Vagina (tissue), 2 donors: ENCODE data around the gene HTR2B.

Experiments
- POLR2AphosphoS5 ChIP-seq, 2 donors: sonication (generic); formaldehyde crosslinking; IDR thresholded peaks; one replicate each; pipeline ENCODE4 v1.9.0; 2017; ENCODE audit warnings: antibody characterized with exemption in 2 of 2, mild to moderate bottlenecking in 2 of 2, low read depth in 1 of 2; ENCODE audit not compliant: insufficient read depth in 1 of 2
- TF ChIP-seq, protein P1 (sequence below), 3 experiments: fragments of 450-650 bp in 2 of 3; fragments of 200-600 bp in 1 of 3; sonication (generic) in 1 of 3; IDR thresholded peaks; one replicate each; pipeline ENCODE4 v1.5.1; 2017 to 2019; ENCODE audit warnings: antibody characterized with exemption in 3 of 3, mild to moderate bottlenecking in 2 of 3, moderate library complexity in 2 of 3

DNA sequence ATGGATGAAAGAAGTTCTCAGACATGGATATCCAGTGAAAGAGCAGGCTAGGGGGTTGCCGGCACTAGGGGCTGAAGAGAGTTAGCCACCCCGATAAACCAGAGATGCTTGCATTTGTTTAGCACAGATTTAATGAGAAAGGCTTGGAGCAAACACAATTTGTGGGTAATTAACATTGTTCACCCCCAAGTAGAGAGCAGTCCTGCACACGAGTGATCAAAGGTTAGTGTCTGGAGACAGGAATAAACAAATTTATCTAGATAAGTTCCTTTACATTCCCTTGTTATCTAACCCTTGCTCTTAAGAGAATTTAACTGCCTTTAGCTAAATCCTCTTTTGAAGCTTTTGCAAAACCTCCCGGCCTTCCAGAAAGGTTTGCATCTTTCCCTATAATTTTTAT, 23.9 kb downstream of the HTR2B start:
- TF ChIP-seq, protein P1, sequence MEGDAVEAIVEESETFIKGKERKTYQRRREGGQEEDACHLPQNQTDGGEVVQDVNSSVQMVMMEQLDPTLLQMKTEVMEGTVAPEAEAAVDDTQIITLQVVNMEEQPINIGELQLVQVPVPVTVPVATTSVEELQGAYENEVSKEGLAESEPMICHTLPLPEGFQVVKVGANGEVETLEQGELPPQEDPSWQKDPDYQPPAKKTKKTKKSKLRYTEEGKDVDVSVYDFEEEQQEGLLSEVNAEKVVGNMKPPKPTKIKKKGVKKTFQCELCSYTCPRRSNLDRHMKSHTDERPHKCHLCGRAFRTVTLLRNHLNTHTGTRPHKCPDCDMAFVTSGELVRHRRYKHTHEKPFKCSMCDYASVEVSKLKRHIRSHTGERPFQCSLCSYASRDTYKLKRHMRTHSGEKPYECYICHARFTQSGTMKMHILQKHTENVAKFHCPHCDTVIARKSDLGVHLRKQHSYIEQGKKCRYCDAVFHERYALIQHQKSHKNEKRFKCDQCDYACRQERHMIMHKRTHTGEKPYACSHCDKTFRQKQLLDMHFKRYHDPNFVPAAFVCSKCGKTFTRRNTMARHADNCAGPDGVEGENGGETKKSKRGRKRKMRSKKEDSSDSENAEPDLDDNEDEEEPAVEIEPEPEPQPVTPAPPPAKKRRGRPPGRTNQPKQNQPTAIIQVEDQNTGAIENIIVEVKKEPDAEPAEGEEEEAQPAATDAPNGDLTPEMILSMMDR (IDR thresholded peaks at IDR 0.05), result no peak
- TF ChIP-seq POLR2AphosphoS5 (IDR thresholded peaks at IDR 0.05; ENCODE audit: insufficient read depth in 1 of 2, low read depth in 1 of 2), result no peak
